IMR-90 (cell line): Measurements from ENCODE around the gene RAPSN. TPM values are rescaled to one million over a fixed set of nuclear protein-coding genes. Genes with fewer than 3 reads are reported as not detected.

ENCODE experiments used
- ATAC-seq: fragments of 200-7000 bp; cut with Tn5 transposase; 2 replicates; pipeline ENCODE4 v1.9.1; 2020; ENCODE audit warnings: low read depth, mild to moderate bottlenecking, moderate library complexity
- BruUV-seq: library from RNA; stranded (reverse); fragments of 400-500 nt; replicated peaks from 2 replicates; lab custom pipeline; 2021; lab: Mats Ljungman, UMichigan
- CTCF ChIA-PET: fragments of 300-600 bp; formaldehyde crosslinking; extraction: SDS; loops from one replicate; lab custom pipeline; 2021; ENCODE audit warnings: antibody characterized with exemption; lab: Yijun Ruan, JAX
- POLR2A ChIA-PET: fragments of 300-600 bp; sonication (Branson Sonifier 250); formaldehyde crosslinking; loops from one replicate; lab custom pipeline; 2022; ENCODE audit warnings: antibody characterized with exemption; ENCODE audit not compliant: unreplicated experiment; lab: Charles Lee
- DNase-seq: peaks from one replicate; pipeline ENCODE4 v3.0.0; 2013
- H2AFZ ChIP-seq: replicated peaks from 2 replicates; pipeline ENCODE3; 2013; ENCODE audit warnings: low read length, mild to moderate bottlenecking; ENCODE audit not compliant: poor library complexity
- H2AK5ac ChIP-seq: 2 replicates; pipeline ENCODE4 v1.6.1; 2013; ENCODE audit warnings: low read depth, low read length, inconsistent platforms
- H2AK9ac ChIP-seq: replicated peaks from 2 replicates; pipeline ENCODE3; 2013; ENCODE audit warnings: mild to moderate bottlenecking, low read depth, low read length, moderate library complexity; ENCODE audit not compliant: poor library complexity
- H2BK120ac ChIP-seq: 2 replicates; pipeline ENCODE4 v1.6.1; 2013; ENCODE audit warnings: low read depth, low read length, inconsistent platforms
- H2BK15ac ChIP-seq: 3 replicates; pipeline ENCODE4 v1.6.1; 2013; ENCODE audit warnings: low read depth, low read length, inconsistent platforms
- H2BK20ac ChIP-seq: 2 replicates; pipeline ENCODE4 v1.6.1; 2013; ENCODE audit warnings: low read depth, mild to moderate bottlenecking, inconsistent platforms, low read length, moderate library complexity
- H2BK5ac ChIP-seq: 2 replicates; pipeline ENCODE4 v1.6.1; 2013; ENCODE audit warnings: mild to moderate bottlenecking, low read depth, low read length, inconsistent platforms; ENCODE audit not compliant: poor library complexity, severe bottlenecking
- H3K14ac ChIP-seq: replicated peaks from 2 replicates; pipeline ENCODE4 v1.6.1; 2013; ENCODE audit warnings: low read depth, low read length, inconsistent platforms
- H3K18ac ChIP-seq: 2 replicates; pipeline ENCODE4 v1.6.1; 2013; ENCODE audit warnings: low read depth, low read length, control low read depth
- H3K23ac ChIP-seq: 2 replicates; pipeline ENCODE4 v1.6.1; 2013; ENCODE audit warnings: low read depth, low read length, inconsistent platforms
- H3K27ac ChIP-seq: 2 replicates; pipeline ENCODE4 v1.5.1; 2013; ENCODE audit warnings: mild to moderate bottlenecking, control low read depth, low read length; ENCODE audit not compliant: insufficient read depth
- H3K27me3 ChIP-seq: 2 replicates; pipeline ENCODE4 v1.6.1; 2013; ENCODE audit warnings: low read length; ENCODE audit not compliant: control insufficient read depth, insufficient read depth
- H3K36me3 ChIP-seq: 2 replicates; pipeline ENCODE4 v1.6.1; 2013; ENCODE audit warnings: low read length, mixed read lengths; ENCODE audit not compliant: control insufficient read depth, insufficient read depth
- H3K4ac ChIP-seq: 2 replicates; pipeline ENCODE4 v1.6.1; 2013; ENCODE audit warnings: low read depth, low read length, inconsistent platforms
- H3K4me1 ChIP-seq: 2 replicates; pipeline ENCODE4 v1.6.1; 2013; ENCODE audit warnings: low read length, mixed read lengths; ENCODE audit not compliant: control insufficient read depth, insufficient read depth
- H3K4me2 ChIP-seq: 2 replicates; pipeline ENCODE4 v1.6.1; 2013; ENCODE audit warnings: low read depth, mild to moderate bottlenecking, control low read depth, low read length, moderate library complexity
- H3K4me3 ChIP-seq: 2 replicates; pipeline ENCODE4 v1.5.1; 2013; ENCODE audit warnings: low read depth, mild to moderate bottlenecking, control low read depth, low read length, moderate library complexity; ENCODE audit not compliant: insufficient read depth
- H3K56ac ChIP-seq: 2 replicates; pipeline ENCODE4 v1.6.1; 2013; ENCODE audit warnings: low read length, inconsistent platforms; ENCODE audit not compliant: insufficient read depth; ENCODE audit errors: extremely low read depth
- H3K79me1 ChIP-seq, 2 experiments: 2 replicates each; pipeline ENCODE4 v1.6.1; 2013; ENCODE audit warnings: low read length in 2 of 2, inconsistent platforms in 1 of 2, low read depth in 1 of 2
- H3K9ac ChIP-seq: 2 replicates; pipeline ENCODE4 v1.6.1; 2013; ENCODE audit warnings: low read depth, low read length, control low read depth
- H3K9me1 ChIP-seq: 2 replicates; pipeline ENCODE4 v1.6.1; 2013; ENCODE audit warnings: low read length, inconsistent platforms; ENCODE audit not compliant: insufficient read depth
- H3K9me3 ChIP-seq: 2 replicates; pipeline ENCODE4 v1.6.1; 2013; ENCODE audit warnings: low read length; ENCODE audit not compliant: control insufficient read depth, insufficient read depth
- H4K20me1 ChIP-seq: 2 replicates; pipeline ENCODE4 v1.6.1; 2013; ENCODE audit warnings: low read length, inconsistent platforms; ENCODE audit not compliant: insufficient read depth
- H4K5ac ChIP-seq: 2 replicates; pipeline ENCODE4 v1.6.1; 2013; ENCODE audit warnings: mild to moderate bottlenecking, low read depth, low read length, control low read depth
- H4K8ac ChIP-seq, 2 experiments: 2 replicates each; pipeline ENCODE4 v1.6.1; 2013; ENCODE audit warnings: low read depth in 2 of 2, low read length in 2 of 2, control low read depth in 1 of 2, inconsistent platforms in 1 of 2
- H4K91ac ChIP-seq: 2 replicates; pipeline ENCODE4 v1.6.1; 2013; ENCODE audit warnings: low read depth, low read length, inconsistent platforms; ENCODE audit not compliant: insufficient read depth
- BHLHE40 ChIP-seq: fragments of 150-350 bp; IDR thresholded peaks from 2 replicates; pipeline ENCODE4 v1.6.1; 2016; ENCODE audit warnings: mild to moderate bottlenecking, low read depth, low read length
- CEBPB ChIP-seq: IDR thresholded peaks from 2 replicates; pipeline ENCODE4 v1.6.1; 2012; ENCODE audit warnings: low read depth, low read length, improper control_type of control experiment
- CHD1 ChIP-seq: IDR thresholded peaks from 2 replicates; pipeline ENCODE4 v1.6.1; 2012; ENCODE audit warnings: low read depth, low read length, improper control_type of control experiment
- CTCF ChIP-seq: conservative IDR thresholded peaks from 2 replicates; pipeline ENCODE4 v1.5.1; 2012; ENCODE audit warnings: mild to moderate bottlenecking, low read depth, low read length, improper control_type of control experiment
- FOS ChIP-seq: fragments of 150-350 bp; IDR thresholded peaks from 2 replicates; pipeline ENCODE4 v1.6.1; 2016; ENCODE audit warnings: low read depth, low read length
- MAFK ChIP-seq: IDR thresholded peaks from 2 replicates; pipeline ENCODE4 v1.6.1; 2012; ENCODE audit warnings: low read depth, low read length, improper control_type of control experiment
- MAZ ChIP-seq: IDR thresholded peaks from 2 replicates; pipeline ENCODE4 v1.6.1; 2012; ENCODE audit warnings: low read depth, mild to moderate bottlenecking, low read length, improper control_type of control experiment, moderate library complexity, borderline replicate concordance
- NFE2L2 ChIP-seq: fragments of 150-350 bp; IDR thresholded peaks from 2 replicates; pipeline ENCODE4 v1.6.1; 2016; ENCODE audit warnings: low read depth, mild to moderate bottlenecking, low read length
- POLR2A ChIP-seq: IDR thresholded peaks from 2 replicates; pipeline ENCODE4 v1.6.1; 2012; ENCODE audit warnings: mild to moderate bottlenecking, low read depth, low read length
- RAD21 ChIP-seq: IDR thresholded peaks from 2 replicates; pipeline ENCODE4 v1.6.1; 2012; ENCODE audit warnings: low read length, improper control_type of control experiment
- RCOR1 ChIP-seq: IDR thresholded peaks from 2 replicates; pipeline ENCODE4 v1.6.1; 2012; ENCODE audit warnings: mild to moderate bottlenecking, low read length, improper control_type of control experiment; ENCODE audit not compliant: insufficient replicate concordance
- RFX5 ChIP-seq: IDR thresholded peaks from 2 replicates; pipeline ENCODE4 v1.8.0; 2012; ENCODE audit warnings: low read depth, mild to moderate bottlenecking, low read length, moderate library complexity
- SMC3 ChIP-seq: fragments of 150-350 bp; IDR thresholded peaks from 2 replicates; pipeline ENCODE4 v1.6.1; 2016; ENCODE audit warnings: low read depth, mild to moderate bottlenecking, antibody characterized with exemption, low read length, moderate library complexity
- USF2 ChIP-seq: fragments of 150-350 bp; IDR thresholded peaks from 2 replicates; pipeline ENCODE4 v1.6.1; 2017; ENCODE audit warnings: mild to moderate bottlenecking, antibody characterized with exemption, low read length, low read depth
- WGBS, 2 experiments: methylation state at CpG; one replicate each; pipeline versions ENCODE4 v1.1.5 to v1.1.7; 2013; ENCODE audit warnings: missing lambda C conversion rate in 2 of 2; ENCODE audit not compliant: insufficient read length in 1 of 2; ENCODE audit errors: extremely low coverage in 2 of 2; 5-methylcytosine and 5-hydroxymethylcytosine counted together
- dilution Hi-C: fragments of 300-500 bp; cut with HindIII; formaldehyde crosslinking; loops from one replicate; pipeline ENCODE4 v1.14.3; 2018; ENCODE audit warnings: low sequenced_read_pairs; ENCODE audit not compliant: unreplicated experiment
- in situ Hi-C: fragments of 300-500 bp; cut with MboI; formaldehyde crosslinking; loops from 3 replicates; pipeline ENCODE4 v1.14.3; 2019; ENCODE audit warnings: low sequenced_read_pairs, inconsistent platforms, mixed read lengths
- intact Hi-C: fragments of 100-400 bp; cut with micrococcal nuclease; formaldehyde crosslinking; loops from 2 replicates; pipeline ENCODE4 v1.10.0; 2022
- polyA plus RNA-seq, 3 experiments: library from polyadenylated mRNA; depleted of rRNA; stranded (reverse); fragments of >200 nt; gene quantifications; 2 replicates each; pipeline ENCODE4 v1.2.3, GENCODE V29; 2012; ENCODE audit warnings: low replicate concordance in 1 of 3
- total RNA-seq: library from RNA; depleted of rRNA; stranded (reverse); fragments of >200 nt; gene quantifications from 2 replicates; pipeline ENCODE4 v1.2.3, GENCODE V29; 2012

Gene RAPSN
- total and polyA plus RNA-seq, 2 of the 4 experiments (the other 2 are of a cell fraction): 0.03 TPM; not detected in 1

- Histone ChIP-seq H2BK15ac (no peak overlapping the region), H3K4ac (peak overlapping the region; percentile 42), H3K9me3 (no peaks in the 10 kb centered on the region), H3K36me3 (no peaks in the 10 kb centered on the region), H3K9me1 (peaks cover 6% of the 10 kb centered on the region), H2BK5ac (no peak overlapping the region), H3K4me1 (peaks cover 9% of the 10 kb centered on the region), H3K56ac (no peak overlapping the region), H2BK120ac (peak overlapping the region; percentile 7; the same call in 1 of the 2 replicates), H3K4me3 (no peak overlapping the region), H3K14ac (no peak overlapping the region), H4K8ac (peak overlapping the region; percentile 21 to 61; a peak in 2 of 4 replicates), H4K20me1 (no peaks in the 10 kb centered on the region), H3K27me3 (no peaks in the 10 kb centered on the region), H3K27ac (no peak overlapping the region), H3K18ac (no peak overlapping the region), H3K4me2 (no peak overlapping the region), H3K9ac (no peak overlapping the region), H2AFZ (peak overlapping the region; percentile 87), H2AK9ac (peak overlapping the region; percentile 73), H3K79me1 (no peaks in the 10 kb centered on the region), H2BK20ac (no peak overlapping the region), H4K5ac (no peak overlapping the region), H4K91ac (no peak overlapping the region), H2AK5ac (0 out of 2 replicates have a peak overlapping the region, but pooled peaks have one; percentile 24), H3K23ac (no peak overlapping the region)
- dilution Hi-C loops: no loop called here
- ATAC-seq (no peak), DNase-seq (no peak)
- BruUV-seq: no TSS peak
- TF ChIP-seq RCOR1 (no peak), POLR2A (no peak), FOS (no peak), CEBPB (no peak), RAD21 (no peak), USF2 (no peak), CHD1 (no peak), SMC3 (no peak), MAZ (no peak), MAFK (no peak), BHLHE40 (no peak), CTCF (no peak), RFX5 (no peak), NFE2L2 (no peak)
- CTCF ChIA-PET: interaction anchor here (1.3 kb wide), 1 partner anchor 18 kb away, joined by 3 read pairs; no protein-coding TSS in a partner anchor
- POLR2A ChIA-PET: no interaction called here
- in situ Hi-C loops: no loop called here
- intact Hi-C loops: no loop called here
- WGBS, 2 experiments: 89% methylated on average over 6 of the region's 14 CpGs; no CpG with 5 or more reads in 1 of the 2 experiments
Measured at GRCh38 chr11:47392546-47393162, 56.3 kb downstream of the RAPSN start.
